Epithelial cell of esophagus (primary cell): ENCODE data around the gene USP16.
"Not testable (repeated sequence)": the region's sequence is repeated elsewhere in the genome, so short reads cannot be mapped to it uniquely, and the experiment has no call there.

Experiments
- DNase-seq: peaks from one replicate; pipeline ENCODE4 v3.0.0; 2010; ENCODE audit warnings: low read depth
- H3K4me3 ChIP-seq: 2 replicates; pipeline ENCODE4 v1.5.1; 2011; ENCODE audit warnings: mild to moderate bottlenecking, low read length, control low read depth
- CTCF ChIP-seq: IDR thresholded peaks from 2 replicates; pipeline ENCODE4 v1.5.1; 2011; ENCODE audit warnings: low read depth, mild to moderate bottlenecking, low read length, control low read depth, inconsistent platforms; ENCODE audit not compliant: insufficient read depth; ENCODE audit errors: missing control alignments

The USP16 gene

GRCh38 chr21:29008367-29008766 lies 16.1 kb upstream of the USP16 start:
- no peak overlapping the region for H3K4me3 ChIP-seq
- no peak for DNase-seq
- no peak for TF ChIP-seq CTCF

- DNase-seq, H3K4me3 ChIP-seq: not testable (repeated sequence)
Measured at GRCh38 chr21:29011236-29011635, 13.2 kb upstream of the USP16 start.

DNA sequence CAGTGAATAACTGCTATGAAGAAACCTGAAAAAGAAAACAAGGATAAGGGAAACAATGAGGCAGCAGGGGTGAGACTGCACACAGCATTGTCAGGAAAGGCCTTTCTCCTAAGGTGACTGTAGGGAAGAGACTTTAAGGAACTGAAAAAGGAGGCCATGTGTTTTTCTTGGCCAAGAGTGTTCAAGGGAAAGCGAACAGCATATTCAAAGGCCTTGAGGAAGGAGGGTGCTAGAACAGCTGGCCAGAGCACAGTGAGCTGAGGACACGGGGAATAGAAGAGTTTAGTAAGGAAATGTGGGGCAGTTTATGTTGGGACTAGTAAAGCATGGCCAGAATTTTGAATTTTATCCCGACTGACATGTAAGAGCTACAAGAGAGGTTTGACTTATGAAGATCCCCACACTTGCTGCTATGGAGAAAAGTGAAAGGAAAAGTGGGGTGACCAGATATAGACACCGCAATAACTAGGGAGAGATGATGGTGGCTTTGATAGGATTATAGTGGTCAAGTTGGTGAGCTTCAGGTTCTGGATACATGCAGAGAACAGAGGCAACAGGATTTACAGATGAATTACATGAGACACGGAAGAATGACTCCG lies 6.7 kb upstream of the USP16 start:
- TF ChIP-seq CTCF = no peak
- peak overlapping the region; percentile 94 for H3K4me3 ChIP-seq
- no peak for DNase-seq

- TF ChIP-seq CTCF = no peak
- DNase-seq = peak; percentile 13
- H3K4me3 ChIP-seq = peak overlapping the region; percentile 94
Measured at GRCh38 chr21:29018540-29018939, 5.9 kb upstream of the USP16 start.

DNA sequence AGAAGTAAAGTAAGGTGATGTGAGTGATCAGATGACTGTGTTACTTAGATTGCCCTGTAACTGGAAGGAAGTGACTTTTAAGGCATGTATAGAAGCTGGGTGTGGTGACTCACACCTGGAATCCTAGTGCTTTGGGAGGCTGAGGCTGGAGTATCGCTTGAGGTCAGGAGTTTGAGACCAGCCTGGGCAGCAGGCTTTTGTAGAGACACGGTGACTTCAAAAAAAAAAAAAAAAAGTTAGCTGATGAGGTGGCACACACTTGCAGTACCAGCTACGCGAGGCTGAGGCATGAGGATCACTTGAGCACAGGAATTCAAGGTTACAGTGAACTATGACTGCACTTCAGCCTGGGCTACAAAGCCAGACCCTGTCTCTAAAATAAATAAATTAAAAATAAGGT lies 2.3 kb upstream of the USP16 start:
- DNase-seq = peak; percentile 45
- TF ChIP-seq CTCF = no peak
- no peak overlapping the region for H3K4me3 ChIP-seq

GRCh38 chr21:29025328-29025713 lies 853 bp downstream of the USP16 start:
- DNase-seq = peak; percentile 41
- TF ChIP-seq CTCF = no peak
- H3K4me3 ChIP-seq = peak overlapping the region; percentile 85

DNA sequence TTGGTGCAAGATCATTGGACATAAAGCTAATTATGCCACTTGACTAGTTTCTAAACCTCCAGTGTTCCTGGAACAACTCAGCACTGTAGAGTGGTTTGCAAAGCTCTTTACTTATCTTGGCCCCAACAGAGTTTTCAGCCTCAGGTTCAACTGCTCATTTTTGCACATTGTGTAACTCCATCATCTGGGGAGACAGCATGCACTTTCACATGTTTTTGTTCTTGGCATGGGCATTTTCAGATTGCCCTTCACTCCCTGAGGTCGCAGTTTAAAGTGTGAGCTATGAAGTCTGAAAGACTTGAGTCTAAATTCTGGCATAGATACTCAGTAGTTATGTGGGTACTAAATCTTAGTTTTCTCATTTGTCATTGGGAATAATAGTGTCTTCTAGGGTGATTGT lies 5.1 kb downstream of the USP16 start:
- H3K4me3 ChIP-seq = no peak overlapping the region
- no peak for DNase-seq
- TF ChIP-seq CTCF = no peak
